Heart right ventricle (tissue), 16 donors: Measurements from ENCODE around the gene PEX14. TPM values are rescaled to one million over a fixed set of nuclear protein-coding genes. Genes with fewer than 3 reads are reported as not detected.

Experiments
- ATAC-seq, 8 donors: fragments of 200-7000 bp; cut with Tn5 transposase; one replicate each; pipeline ENCODE4 v1.9.1; 2020; ENCODE audit warnings: mild to moderate bottlenecking in 8 of 8, moderate library complexity in 8 of 8, moderate number of reproducible peaks in 1 of 8
- DNase-seq, 2 donors: peaks; one replicate each; pipeline ENCODE4 v3.0.0-alpha.2; 2020
- H3K27ac ChIP-seq, 10 donors: fragments of 200-600 bp; sonication (generic) in 2 of 10; one replicate each; pipeline versions ENCODE4 v1.5.0 to v1.8.0; 2020 to 2022; ENCODE audit warnings: mild to moderate bottlenecking in 3 of 10
- H3K27me3 ChIP-seq, 7 donors: fragments of 200-600 bp; one replicate each; pipeline ENCODE4 v1.8.0; 2021 to 2022; ENCODE audit warnings: mild to moderate bottlenecking in 2 of 7
- H3K36me3 ChIP-seq, 9 donors: fragments of 200-600 bp; sonication (generic) in 1 of 9; one replicate each; pipeline versions ENCODE4 v1.5.0 to v1.8.0; 2020 to 2022; ENCODE audit warnings: mild to moderate bottlenecking in 2 of 9
- H3K4me1 ChIP-seq, 9 donors: fragments of 200-600 bp; sonication (generic) in 1 of 9; one replicate each; pipeline versions ENCODE4 v1.5.0 to v1.8.0; 2020 to 2022; ENCODE audit warnings: mild to moderate bottlenecking in 4 of 9
- H3K4me3 ChIP-seq, 10 donors: fragments of 200-600 bp; sonication (generic) in 2 of 10; one replicate each; pipeline versions ENCODE4 v1.5.0 to v1.8.0; 2020 to 2022; ENCODE audit warnings: mild to moderate bottlenecking in 7 of 10, moderate library complexity in 2 of 10
- H3K9me3 ChIP-seq, 11 donors: fragments of 200-600 bp in 10 of 11; sonication (generic) in 2 of 11; one replicate each; pipeline versions ENCODE4 v1.5.0 to v1.8.0; 2013 to 2022; ENCODE audit warnings: mild to moderate bottlenecking in 2 of 11, control low read depth in 1 of 11, moderate library complexity in 1 of 11
- CTCF ChIP-seq, 9 donors: fragments of 200-600 bp; sonication (generic) in 2 of 9; IDR thresholded peaks; one replicate each; pipeline versions ENCODE4 v1.5.0 to v1.8.0; 2021 to 2022; ENCODE audit warnings: antibody characterized with exemption in 9 of 9, mild to moderate bottlenecking in 5 of 9, moderate library complexity in 1 of 9
- WGBS, 2 donors: extraction: QIAGEN DNeasy Blood & Tissue Kit; methylation state at CpG; one replicate each; pipeline ENCODE4 v1.1.7; 2013; ENCODE audit warnings: inconsistent platforms in 1 of 2; 5-methylcytosine and 5-hydroxymethylcytosine counted together
- intact Hi-C, 10 donors: fragments of 100-400 bp; cut with DNase I; formaldehyde crosslinking; loops; one replicate each; pipeline versions ENCODE4 v1.11.1 to v1.14.2; 2022
- polyA plus RNA-seq, 2 donors: library from polyadenylated mRNA; stranded (reverse); fragments of 200-250 nt; gene quantifications; one replicate each; pipeline ENCODE4 v1.2.3, GENCODE V29; 2013
- total RNA-seq, 10 donors: library from RNA; stranded (reverse); fragmentation: NEBNext Ultra II Directional in 3 of 10; extraction: Animal tissue kit (Norgen Biotek cat#: 25700) in 3 of 10; gene quantifications; one replicate each; pipeline versions ENCODE4 v1.2.1 to v1.2.4, GENCODE V29; 2021 to 2023
- donor health status: Arrhythmogenic right ventricular cardiomyopathy.
- donor health status: ischemic (EF 13 %, LVEDD 7.1; RV severe dilation, severe dysfunction).
- donor health status: healthy with polysubstance abuse.
- donor health status: DM: no; HTN: yes; CAD: no.
- donor health status: DM: no; HTN: no; CAD: no.
- donor health status: ischemic (EF 25% LVEDD 6.9; RV normal size, moderate dysfunction).
- donor health status: ischemic (EF 25% LVEDD 5.7; RV mildly dilated, moderate dysfunction).
- donor health status: healthy.
- donor health status: DM: yes; HTN: yes; CAD: no.
- donor health status: Ischemic cardiomyopathy.
- donor health status: ischemic (EF 35%, LVEDD 5.7; RV mildly dilated, moderate dysfunction).
- donor health status: nonischemic (EF 11% LVEDD 7.7; RV severe dilation, severe dysfunction).
- donor health status: DM: yes; HTN: yes; CAD: no.
- donor health status: PGD.
- donor health status: ischemic (EF 29% LVEDD 5.4; RV normal size, mild dysfunction).
- donor health status: nonischemic (EF 23%, LVEDD 6.1; RV moderate dilation, normal function).

PEX14 gene
- total and polyA plus RNA-seq, 12 donors = 17.1 to 31.9 (median 21.1) TPM

GRCh38 chr1:10522322-10522860 lies 47.6 kb downstream of the PEX14 start:
- Histone ChIP-seq H3K36me3 (no peaks in the 10 kb centered on the region), H3K27me3 (no peaks in the 10 kb centered on the region), H3K27ac (no peak overlapping the region), H3K4me1 (peaks cover 0 to 26% (median 5%) of the 10 kb centered on the region in 9 donors), H3K4me3 (no peak overlapping the region), H3K9me3 (no peaks in the 10 kb centered on the region)
- ATAC-seq (no peak), DNase-seq (no peak)
- WGBS, 2 donors = 50 to 53% methylated on average over 3 of the region's 3 CpGs
- no peak for TF ChIP-seq CTCF (IDR thresholded peaks at IDR 0.05)
- intact Hi-C loops = loop anchor here in 2 of 10 donors (10.0 kb wide), 2 partner anchors 112 to 272 kb away; partner anchors contain the start of gene CASZ1 (in 1 of the 2)

- intact Hi-C loops = loop anchor here in 4 of 10 donors (5.0 to 10.0 kb wide), 5 partner anchors 48 to 342 kb away; partner anchors contain the start of gene CASZ1 (in 1 of the 4)
- no peak for ATAC-seq
Observed at GRCh38 chr1:10525208-10525607, 50.5 kb downstream of the PEX14 start.

GRCh38 chr1:10528066-10529014 lies 53.6 kb downstream of the PEX14 start:
- Histone ChIP-seq H3K36me3 (no peaks in the 10 kb centered on the region), H3K27ac (peak overlapping the region in 8 of 10 donors; percentile 3 to 79 (median 62)), H3K27me3 (no peaks in the 10 kb centered on the region), H3K4me3 (peak overlapping the region in 1 of 10 donors; percentile 2), H3K9me3 (no peaks in the 10 kb centered on the region), H3K4me1 (peaks cover 18 to 54% (median 33%) of the 10 kb centered on the region in 9 donors)
- 31 to 38% methylated on average over 13 of the region's 13 CpGs for WGBS, 2 donors
- ATAC-seq = peak; percentile 65 to 98 (median 94)
- no peak for TF ChIP-seq CTCF (IDR thresholded peaks at IDR 0.05)
- intact Hi-C loops = loop anchor here in 5 of 10 donors (2.0 to 10.0 kb wide), 6 partner anchors 51 to 339 kb away; partner anchors contain the start of gene CASZ1 (in 1 of the 5)
- DNase-seq = peak in 1 of 2 donors; percentile 53

More at GRCh38 chr1:10525208-10525607, 50.5 kb downstream of the PEX14 start:
- no peak for TF ChIP-seq CTCF (IDR thresholded peaks at IDR 0.05)
- Histone ChIP-seq H3K27me3 (no peaks in the 10 kb centered on the region), H3K36me3 (no peaks in the 10 kb centered on the region), H3K4me3 (no peak overlapping the region), H3K9me3 (no peaks in the 10 kb centered on the region), H3K4me1 (peaks cover 17 to 44% (median 27%) of the 10 kb centered on the region in 9 donors), H3K27ac (no peak overlapping the region)
- 88 to 93% methylated on average over 5 of the region's 5 CpGs for WGBS, 2 donors
- DNase-seq = no peak

- no peak for TF ChIP-seq CTCF (IDR thresholded peaks at IDR 0.05)
- H3K4me3 ChIP-seq = peak overlapping the region in 1 of 10 donors; percentile 2
- H3K9me3 ChIP-seq = no peaks in the 10 kb centered on the region
- no peaks in the 10 kb centered on the region for H3K27me3 ChIP-seq
- 74 to 78% methylated on average over 12 of the region's 12 CpGs for WGBS, 2 donors
- intact Hi-C loops = loop anchor here in 5 of 10 donors (2.0 to 10.0 kb wide), 6 partner anchors 52 to 338 kb away; partner anchors contain the start of gene CASZ1 (in 1 of the 5)
- ATAC-seq (peak in 3 of 8 donors; percentile 41 to 44 (median 43)), DNase-seq (no peak)
- peaks cover 18 to 54% (median 33%) of the 10 kb centered on the region in 9 donors for H3K4me1 ChIP-seq
- H3K27ac ChIP-seq = peak overlapping the region in 8 of 10 donors; percentile 3 to 79 (median 62)
- no peaks in the 10 kb centered on the region for H3K36me3 ChIP-seq
Observed at GRCh38 chr1:10529091-10529490, 54.3 kb downstream of the PEX14 start.
